ENCODE results near the gene DOHH.
"Not testable (repeated sequence)": the region's sequence is repeated elsewhere in the genome, so short reads cannot be mapped to it uniquely, and the experiment has no call there.

GRCh38 chr19:3452942-3453214, 47.6 kb downstream of the DOHH start:
- not testable (repeated sequence) for TF ChIP-seq CTCF (conservative IDR thresholded peaks at IDR 0.05 in 1 of 2, IDR thresholded peaks at IDR 0.05 in 1 of 2; ENCODE audit: extremely low read depth in 1 of 2, insufficient read depth in 1 of 2, low read depth in 1 of 2, low read length in 2 of 2); EZH2 (IDR thresholded peaks at IDR 0.05; ENCODE audit: borderline replicate concordance, low read length)
